Tibial artery (tissue), 4 donors: ENCODE results near the gene GJC2.
A peak's percentile ranks its signal among the peaks of the same experiment; 100 is the strongest.
"Not testable (repeated sequence)": the region's sequence is repeated elsewhere in the genome, so short reads cannot be mapped to it uniquely, and the experiment has no call there.

ENCODE experiments used
- DNase-seq, 2 donors: peaks; one replicate each; pipeline ENCODE4 v3.0.0-alpha.2; 2019
- H3K27ac ChIP-seq, 2 donors: fragments of 200-600 bp; sonication (generic) in 1 of 2; 1 replicate in 1 of 2; 2 replicates in 1 of 2; pipeline ENCODE4 v1.5.1; 2018 to 2019; ENCODE audit warnings: mild to moderate bottlenecking in 1 of 2
- H3K27me3 ChIP-seq, 2 donors: fragments of 200-600 bp; sonication (generic) in 1 of 2; one replicate each; pipeline versions ENCODE4 v1.5.1 to v1.6.0; 2016 to 2019
- H3K36me3 ChIP-seq, 3 donors: fragments of 200-600 bp; sonication (generic) in 2 of 3; one replicate each; pipeline ENCODE4 v1.5.1; 2016 to 2019; ENCODE audit warnings: mild to moderate bottlenecking in 2 of 3
- H3K4me1 ChIP-seq, 4 donors: fragments of 200-600 bp; sonication (generic) in 2 of 4; 1 replicate in 3 of 4; 2 replicates in 1 of 4; pipeline ENCODE4 v1.5.1; 2016 to 2019
- H3K4me3 ChIP-seq, 2 donors: fragments of 200-600 bp; sonication (generic) in 1 of 2; 1 replicate in 1 of 2; 2 replicates in 1 of 2; pipeline ENCODE4 v1.5.1; 2018 to 2019; ENCODE audit warnings: mild to moderate bottlenecking in 2 of 2
- H3K9me3 ChIP-seq, 3 donors: fragments of 200-600 bp; sonication (generic) in 1 of 3; one replicate each; pipeline ENCODE4 v1.5.1; 2016 to 2019
- intact Hi-C: fragments of 100-400 bp; cut with DNase I; formaldehyde crosslinking; loops from one replicate; pipeline ENCODE4 v1.15.0; 2023; ENCODE audit warnings: low total_unique reads
- TF ChIP-seq, protein P1 (sequence below), 2 experiments: fragments of 200-600 bp in 1 of 2; fragments of 450-650 bp in 1 of 2; IDR thresholded peaks; one replicate each; pipeline ENCODE4 v1.5.1; 2017 to 2019; ENCODE audit warnings: antibody characterized with exemption in 2 of 2, mild to moderate bottlenecking in 1 of 2, moderate library complexity in 1 of 2

Gene GJC2

DNA sequence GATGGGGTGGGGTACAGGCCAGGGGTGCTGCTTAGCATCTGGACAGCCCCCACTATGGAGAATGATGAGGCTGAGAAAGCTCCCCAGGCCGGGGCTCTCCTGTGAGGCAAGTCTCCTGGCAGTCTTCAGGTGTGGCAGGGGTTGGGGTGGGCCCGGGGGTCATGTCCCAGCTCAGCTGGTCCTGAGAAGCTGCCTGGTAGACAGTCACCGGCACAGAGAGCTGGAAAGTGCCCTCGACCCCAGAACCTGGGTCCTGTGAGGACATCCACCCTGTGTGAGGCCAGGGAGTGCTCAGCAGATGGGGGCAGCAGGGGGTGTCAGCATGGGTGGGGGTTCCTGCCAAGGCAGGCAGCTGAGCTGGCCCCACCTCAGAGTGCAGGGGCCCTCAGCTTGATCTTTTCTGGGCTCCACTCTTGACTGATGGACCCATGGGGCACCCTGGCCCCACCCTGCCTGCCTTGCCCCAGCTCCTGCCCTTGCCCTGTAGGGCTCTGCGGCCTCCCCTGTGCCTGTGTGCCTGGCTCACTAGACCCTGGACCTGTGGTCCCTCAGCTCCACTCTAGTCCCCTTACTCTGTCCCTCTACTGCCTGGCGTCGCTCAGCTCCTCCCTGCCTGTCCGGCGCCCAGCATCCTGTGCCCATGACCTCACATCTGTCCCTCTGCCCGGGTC, 21.6 kb downstream of the GJC2 start:
- Histone ChIP-seq H3K4me1 (peaks cover 0 to 10% (median 6%) of the 10 kb centered on the region in 4 donors), H3K9me3 (no peaks in the 10 kb centered on the region), H3K4me3 (no peak overlapping the region), H3K27me3 (no peaks in the 10 kb centered on the region), H3K36me3 (peaks cover 0 to 25% (median 11%) of the 10 kb centered on the region in 3 donors), H3K27ac (no peak overlapping the region)
- peak in 1 of 2 donors; percentile 17 for DNase-seq
- TF ChIP-seq, protein P1, sequence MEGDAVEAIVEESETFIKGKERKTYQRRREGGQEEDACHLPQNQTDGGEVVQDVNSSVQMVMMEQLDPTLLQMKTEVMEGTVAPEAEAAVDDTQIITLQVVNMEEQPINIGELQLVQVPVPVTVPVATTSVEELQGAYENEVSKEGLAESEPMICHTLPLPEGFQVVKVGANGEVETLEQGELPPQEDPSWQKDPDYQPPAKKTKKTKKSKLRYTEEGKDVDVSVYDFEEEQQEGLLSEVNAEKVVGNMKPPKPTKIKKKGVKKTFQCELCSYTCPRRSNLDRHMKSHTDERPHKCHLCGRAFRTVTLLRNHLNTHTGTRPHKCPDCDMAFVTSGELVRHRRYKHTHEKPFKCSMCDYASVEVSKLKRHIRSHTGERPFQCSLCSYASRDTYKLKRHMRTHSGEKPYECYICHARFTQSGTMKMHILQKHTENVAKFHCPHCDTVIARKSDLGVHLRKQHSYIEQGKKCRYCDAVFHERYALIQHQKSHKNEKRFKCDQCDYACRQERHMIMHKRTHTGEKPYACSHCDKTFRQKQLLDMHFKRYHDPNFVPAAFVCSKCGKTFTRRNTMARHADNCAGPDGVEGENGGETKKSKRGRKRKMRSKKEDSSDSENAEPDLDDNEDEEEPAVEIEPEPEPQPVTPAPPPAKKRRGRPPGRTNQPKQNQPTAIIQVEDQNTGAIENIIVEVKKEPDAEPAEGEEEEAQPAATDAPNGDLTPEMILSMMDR (IDR thresholded peaks at IDR 0.05): no peak
- intact Hi-C loops: loop anchor here (10.0 kb wide), 1 partner anchor 103 kb away; no protein-coding TSS in a partner anchor

DNA sequence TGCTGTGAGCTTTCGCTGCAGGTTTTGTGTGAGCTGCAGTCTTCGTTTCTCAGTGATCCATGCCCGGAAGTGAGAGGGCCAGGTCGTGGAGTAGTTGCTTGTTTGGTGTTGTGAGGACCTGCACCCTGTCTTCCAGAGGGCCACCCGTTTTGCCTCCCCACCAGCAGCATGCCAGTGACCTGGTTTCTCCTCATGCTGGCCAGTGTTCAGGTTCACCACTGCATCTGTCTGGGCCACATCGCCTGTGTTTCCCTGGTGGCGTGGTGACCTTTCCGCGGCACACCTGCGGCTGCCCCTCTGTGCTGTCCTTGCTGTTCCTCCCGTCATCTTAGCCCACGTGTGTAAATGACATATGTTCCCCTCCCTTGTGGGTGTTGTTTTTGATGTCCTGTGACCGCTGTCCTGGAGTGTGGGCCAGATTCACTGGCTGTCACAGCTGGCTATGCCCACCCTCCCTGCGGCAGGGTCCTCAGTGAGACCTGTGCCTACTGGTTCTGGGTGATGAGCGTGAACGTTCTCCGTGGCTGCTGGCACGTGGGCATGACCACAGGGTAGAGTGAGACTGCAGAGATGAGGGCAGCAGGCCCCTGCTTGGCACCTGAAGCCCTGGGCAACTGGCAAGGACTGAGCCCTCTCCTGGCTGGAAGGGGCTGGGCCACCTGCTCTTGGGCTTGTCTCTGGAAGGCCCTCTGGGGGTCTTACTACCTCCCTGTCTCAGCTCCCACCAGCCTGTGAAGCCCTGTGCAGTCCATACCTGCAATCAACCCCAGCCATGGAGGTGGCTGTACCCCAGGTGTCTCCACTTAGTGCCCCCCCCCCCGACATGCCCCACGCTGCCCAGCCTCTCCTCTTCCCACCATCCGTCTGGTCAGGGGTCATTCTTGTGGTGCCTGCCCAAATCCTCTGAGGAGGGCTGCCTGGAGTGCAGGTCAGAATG, 23.1 kb downstream of the GJC2 start:
- DNase-seq: no peak
- Histone ChIP-seq H3K36me3 (peaks cover 0 to 25% (median 11%) of the 10 kb centered on the region in 3 donors), H3K9me3 (no peaks in the 10 kb centered on the region), H3K4me1 (peaks cover 0 to 4% (median 0%) of the 10 kb centered on the region in 4 donors), H3K27ac (no peak overlapping the region), H3K27me3 (no peaks in the 10 kb centered on the region), H3K4me3 (no peak overlapping the region)
- intact Hi-C loops: loop anchor here (10.0 kb wide), 1 partner anchor 102 kb away; no protein-coding TSS in a partner anchor
- TF ChIP-seq, protein P1 (IDR thresholded peaks at IDR 0.05): no peak

DNA sequence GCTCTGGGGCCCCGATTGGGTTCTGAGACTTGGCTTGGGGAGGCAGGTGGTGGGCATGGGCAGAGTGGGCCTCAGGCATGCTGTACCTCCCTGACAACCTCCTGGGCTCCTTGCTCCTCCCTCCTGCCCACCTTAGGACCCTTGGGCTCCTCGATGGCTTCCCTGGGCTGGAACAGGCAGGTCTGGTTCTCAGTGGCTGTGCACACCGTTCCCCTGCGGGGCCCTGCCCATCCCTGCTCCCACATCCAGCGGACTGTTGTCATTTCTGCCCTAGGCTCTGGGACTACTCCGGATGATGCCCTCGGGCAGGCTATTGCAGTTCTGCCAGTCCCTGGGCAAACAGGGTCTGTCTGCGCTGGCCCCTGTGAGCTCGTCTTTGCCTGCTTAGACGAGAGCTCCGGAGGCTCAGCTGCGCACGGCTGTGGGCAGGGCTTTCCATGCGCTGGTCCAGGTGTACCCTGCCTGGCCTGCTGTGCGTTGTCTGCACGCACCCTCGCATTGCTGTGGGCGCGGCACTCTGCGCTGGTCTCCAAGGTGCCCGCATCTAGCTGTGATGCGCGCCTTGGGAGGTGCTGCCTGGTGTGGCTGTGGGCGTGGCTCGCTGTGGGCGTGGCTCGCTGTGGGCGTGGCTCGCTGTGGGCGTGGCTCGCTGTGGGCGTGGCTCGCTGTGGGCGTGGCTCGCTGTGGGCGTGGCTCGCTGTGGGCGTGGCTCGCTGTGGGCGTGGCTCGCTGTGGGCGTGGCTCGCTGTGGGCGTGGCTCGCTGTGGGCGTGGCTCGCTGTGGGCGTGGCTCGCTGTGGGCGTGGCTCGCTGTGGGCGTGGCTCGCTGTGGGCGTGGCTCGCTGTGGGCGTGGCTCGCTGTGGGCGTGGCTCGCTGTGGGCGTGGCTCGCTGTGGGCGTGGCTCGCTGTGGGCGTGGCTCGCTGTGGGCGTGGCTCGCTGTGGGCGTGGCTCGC, 24.1 kb downstream of the GJC2 start:
- H3K36me3 ChIP-seq: peaks cover 0 to 25% (median 11%) of the 10 kb centered on the region in 3 donors
- H3K4me3 ChIP-seq, H3K27ac ChIP-seq, H3K9me3 ChIP-seq, H3K4me1 ChIP-seq, H3K27me3 ChIP-seq: not testable (repeated sequence)
- DNase-seq: peak in 1 of 2 donors; percentile 64
- intact Hi-C loops: loop anchor here (10.0 kb wide), 1 partner anchor 101 kb away; no protein-coding TSS in a partner anchor

DNA sequence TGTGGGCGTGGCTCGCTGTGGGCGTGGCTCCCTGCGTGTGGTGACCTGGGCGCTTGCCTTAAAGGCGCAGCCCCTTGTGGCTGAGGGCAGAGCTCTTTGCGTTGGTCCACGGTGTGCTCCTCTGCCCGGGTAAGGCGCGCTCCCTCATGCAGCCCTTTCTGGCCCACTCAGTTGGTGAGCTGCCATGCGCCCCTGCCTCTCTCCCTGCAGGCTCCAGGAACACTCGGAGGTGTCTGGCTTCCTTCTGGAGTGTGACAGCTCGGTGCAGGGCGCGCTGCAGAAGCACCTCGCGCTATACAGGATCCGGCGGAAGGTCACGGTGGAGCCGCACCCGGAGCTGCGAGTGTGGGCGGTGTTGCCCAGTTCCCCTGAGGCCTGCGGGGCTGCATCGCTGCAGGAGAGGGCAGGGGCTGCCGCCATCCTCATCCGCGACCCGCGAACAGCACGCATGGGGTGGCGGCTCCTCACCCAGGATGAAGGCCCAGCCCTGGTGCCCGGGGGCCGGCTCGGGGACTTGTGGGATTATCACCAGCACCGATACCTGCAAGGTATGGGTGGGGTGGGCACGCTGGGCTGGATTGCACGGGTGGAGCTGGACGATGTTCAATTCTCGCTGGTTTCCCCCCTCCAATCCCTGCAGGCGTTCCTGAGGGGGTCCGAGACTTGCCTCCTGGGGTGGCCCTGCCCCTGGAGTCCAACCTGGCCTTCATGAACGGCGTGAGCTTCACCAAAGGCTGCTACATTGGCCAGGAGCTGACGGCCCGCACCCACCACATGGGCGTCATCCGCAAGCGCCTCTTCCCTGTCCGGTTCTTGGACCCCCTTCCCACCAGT, 25.0 kb downstream of the GJC2 start:
- Histone ChIP-seq H3K27ac (no peak overlapping the region), H3K4me1 (peaks cover 0 to 9% (median 3%) of the 10 kb centered on the region in 4 donors), H3K27me3 (no peaks in the 10 kb centered on the region), H3K4me3 (no peak overlapping the region), H3K36me3 (peaks cover 0 to 25% (median 11%) of the 10 kb centered on the region in 3 donors), H3K9me3 (no peaks in the 10 kb centered on the region)
- intact Hi-C loops: loop anchor here (10.0 kb wide), 1 partner anchor 100 kb away; no protein-coding TSS in a partner anchor
- DNase-seq: peak in 1 of 2 donors; percentile 66
- TF ChIP-seq, protein P1 (IDR thresholded peaks at IDR 0.05): no peak

DNA sequence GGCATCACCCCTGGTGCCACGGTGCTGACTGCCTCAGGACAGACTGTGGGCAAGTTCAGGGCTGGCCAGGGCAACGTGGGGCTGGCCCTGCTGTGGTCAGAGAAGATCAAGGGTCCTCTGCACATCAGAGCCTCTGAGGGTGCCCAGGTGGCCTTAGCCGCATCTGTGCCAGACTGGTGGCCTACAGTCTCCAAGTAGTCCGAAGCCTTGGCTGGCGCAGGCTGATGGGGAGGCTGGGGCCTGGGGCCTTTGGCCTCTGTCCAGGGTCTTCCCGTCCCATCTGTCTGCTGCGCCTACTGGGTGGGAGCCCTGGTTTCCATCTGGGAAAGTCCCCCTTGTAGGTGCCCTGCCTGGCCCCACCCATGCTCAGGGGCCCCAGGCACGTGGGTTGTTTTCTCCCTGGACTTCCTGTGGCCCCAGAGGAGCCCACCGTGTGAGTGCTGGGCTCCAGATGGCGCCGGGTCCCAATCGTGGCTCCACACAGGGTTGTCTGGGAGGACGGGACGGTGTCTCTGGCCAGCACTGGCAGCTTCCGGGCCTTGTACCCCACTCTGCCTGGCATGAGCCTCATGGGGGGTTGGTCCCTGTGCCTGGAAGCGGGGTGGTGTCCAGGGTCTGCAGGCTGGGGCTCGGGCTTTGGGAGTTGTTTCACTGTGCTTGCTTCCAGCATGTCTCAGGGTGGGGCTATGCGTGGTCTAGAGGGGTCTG, 25.7 kb downstream of the GJC2 start:
- peaks cover 0 to 18% (median 11%) of the 10 kb centered on the region in 3 donors for H3K36me3 ChIP-seq
- intact Hi-C loops: loop anchor here (10.0 kb wide), 1 partner anchor 99 kb away; no protein-coding TSS in a partner anchor
- H3K9me3 ChIP-seq: no peaks in the 10 kb centered on the region
- H3K4me1 ChIP-seq: peaks cover 0 to 9% (median 3%) of the 10 kb centered on the region in 4 donors
- peak in 1 of 2 donors; percentile 64 for DNase-seq
- no peaks in the 10 kb centered on the region for H3K27me3 ChIP-seq
- H3K27ac ChIP-seq: no peak overlapping the region
- TF ChIP-seq, protein P1 (IDR thresholded peaks at IDR 0.05): no peak
- H3K4me3 ChIP-seq: no peak overlapping the region
